Choroid plexus epithelial cell (primary cell): ENCODE measurements around the gene TTBK1.

Source experiments
- DNase-seq: peaks from one replicate; pipeline ENCODE4 v3.0.0-alpha.2; 2010; ENCODE audit warnings: low read depth
- H3K4me3 ChIP-seq: 2 replicates; pipeline ENCODE4 v1.5.1; 2011; ENCODE audit warnings: low read depth, mild to moderate bottlenecking, control low read depth, low read length, moderate library complexity
- CTCF ChIP-seq: conservative IDR thresholded peaks from 2 replicates; pipeline ENCODE4 v1.5.1; 2011; ENCODE audit warnings: low read depth, mild to moderate bottlenecking, control low read depth, inconsistent platforms, low read length, moderate library complexity

Gene TTBK1

GRCh38 chr6:43310134-43310533 lies 66.9 kb downstream of the TTBK1 start:
- H3K4me3 ChIP-seq, result no peak overlapping the region
- no peak for DNase-seq
- no peak for TF ChIP-seq CTCF

- no peak for DNase-seq
- no peak for TF ChIP-seq CTCF
- no peak overlapping the region for H3K4me3 ChIP-seq
Observed at GRCh38 chr6:43310624-43311023, 67.3 kb downstream of the TTBK1 start.

- DNase-seq, result no peak
- no peak for TF ChIP-seq CTCF
- no peak overlapping the region for H3K4me3 ChIP-seq
Observed at GRCh38 chr6:43311666-43312065, 68.4 kb downstream of the TTBK1 start.

GRCh38 chr6:43313813-43314212 lies 70.5 kb downstream of the TTBK1 start:
- H3K4me3 ChIP-seq, result no peak overlapping the region
- TF ChIP-seq CTCF, result no peak
- DNase-seq, result no peak

GRCh38 chr6:43318011-43318410 lies 74.7 kb downstream of the TTBK1 start:
- H3K4me3 ChIP-seq, result no peak overlapping the region
- no peak for TF ChIP-seq CTCF
- DNase-seq, result no peak

- DNase-seq, result no peak
- H3K4me3 ChIP-seq, result no peak overlapping the region
- TF ChIP-seq CTCF, result no peak
Observed at GRCh38 chr6:43325876-43326275, 82.6 kb downstream of the TTBK1 start.

- TF ChIP-seq CTCF, result no peak
- no peak overlapping the region for H3K4me3 ChIP-seq
- no peak for DNase-seq
Observed at GRCh38 chr6:43328528-43328927, 85.2 kb downstream of the TTBK1 start.
